ENCODE measurements around the gene S100A16.
A peak's percentile ranks its signal among the peaks of the same experiment; 100 is the strongest.

S100A16 gene

GRCh38 chr1:153635872-153636271 is 22.9 kb upstream of the S100A16 start:
- DNase-seq: no peak

GRCh38 chr1:153633754-153634665 is 21.1 kb upstream of the S100A16 start, which contains the start of gene CHTOP:
Gene CHTOP (plus strand): TSS chr1:153634066. CDS start chr1:153636589, 2,523 bp downstream.
- peak; percentile 72 for DNase-seq

- DNase-seq: no peak
These were observed 20.3 kb upstream of the S100A16 start for GRCh38 chr1:153633161-153633753.

- no peak for DNase-seq
These were observed 18.4 kb upstream of the S100A16 start for GRCh38 chr1:153631047-153632022.

GRCh38 chr1:153630384-153630783 is 17.4 kb upstream of the S100A16 start:
- no peak for DNase-seq

- DNase-seq: no peak
These were observed 17.0 kb upstream of the S100A16 start for GRCh38 chr1:153629971-153630370.

- DNase-seq: no peak
These were observed 16.4 kb upstream of the S100A16 start for GRCh38 chr1:153629343-153629665.

- no peak for DNase-seq
These were observed 15.9 kb upstream of the S100A16 start for GRCh38 chr1:153628638-153629342.

GRCh38 chr1:153627715-153628626 is 15.0 kb upstream of the S100A16 start, which contains the start of gene S100A1:
Gene S100A1 (plus strand): TSS chr1:153628434. CDS start chr1:153630522, 2,088 bp downstream.
- DNase-seq: no peak

- no peak for DNase-seq
These were observed 14.2 kb upstream of the S100A16 start, which contains the start of gene S100A13 for GRCh38 chr1:153626904-153627714. Gene S100A13 (minus strand): TSS chr1:153627505. CDS start chr1:153626472, 1,033 bp downstream.

GRCh38 chr1:153626477-153626903 is 13.6 kb upstream of the S100A16 start:
- DNase-seq: no peak

- no peak for DNase-seq
These were observed 12.2 kb upstream of the S100A16 start for GRCh38 chr1:153624965-153625611.

GRCh38 chr1:153623101-153623500 is 10.2 kb upstream of the S100A16 start:
- DNase-seq: no peak

GRCh38 chr1:153619171-153619570 is 6.2 kb upstream of the S100A16 start:
- DNase-seq: no peak

GRCh38 chr1:153617663-153618062 is 4.7 kb upstream of the S100A16 start:
- no peak for DNase-seq

GRCh38 chr1:153616917-153617311 is 4.0 kb upstream of the S100A16 start:
- DNase-seq: no peak

- DNase-seq: no peak
These were observed 3.4 kb upstream of the S100A16 start, which contains the start of gene S100A14 for GRCh38 chr1:153616144-153616916. Gene S100A14 (minus strand): TSS chr1:153616325. CDS start chr1:153615858, 467 bp downstream.

GRCh38 chr1:153615406-153615805 is 2.5 kb upstream of the S100A16 start:
- no peak for DNase-seq

- no peak for DNase-seq
These were observed 2.0 kb upstream of the S100A16 start for GRCh38 chr1:153614906-153615305.
